HEK293 (cell line): ENCODE measurements around the gene SBNO2.
A peak's percentile ranks its signal among the peaks of the same experiment; 100 is the strongest.

ENCODE experiments used
- CTCF ChIA-PET: fragments of 350-600 bp; formaldehyde crosslinking; extraction: SDS; loops from one replicate; lab custom pipeline; 2021; ENCODE audit warnings: antibody characterized with exemption; lab: Yijun Ruan, JAX
- POLR2A ChIA-PET: fragments of 300-600 bp; formaldehyde crosslinking; extraction: SDS; loops from one replicate; lab custom pipeline; 2020; ENCODE audit warnings: antibody characterized with exemption, inconsistent platforms; lab: Yijun Ruan, JAX
- H3K27ac ChIP-seq: fragments of 200-500 bp; sonication (Bioruptor generic); 2 replicates; pipeline ENCODE4 v1.5.1; 2014; ENCODE audit warnings: low read depth, low read length, control low read depth, inconsistent platforms; ENCODE audit errors: extremely low read depth
- H3K36me3 ChIP-seq, 2 experiments: fragments of 200-500 bp in 1 of 2; sonication (Bioruptor generic) in 1 of 2; 1 replicate in 1 of 2; 2 replicates in 1 of 2; pipeline ENCODE4 v1.5.1; 2014 to 2017; ENCODE audit warnings: inconsistent platforms in 2 of 2, low read length in 2 of 2; ENCODE audit not compliant: control insufficient read depth in 2 of 2, insufficient read depth in 1 of 2
- H3K4me1 ChIP-seq: fragments of 200-500 bp; sonication (Bioruptor generic); 2 replicates; pipeline ENCODE4 v1.5.1; 2014; ENCODE audit warnings: mild to moderate bottlenecking, low read length, inconsistent platforms; ENCODE audit not compliant: control insufficient read depth, insufficient read depth
- H3K4me3 ChIP-seq: 2 replicates; pipeline ENCODE4 v1.5.1; 2011; ENCODE audit warnings: low read depth, mild to moderate bottlenecking, control low read depth, low read length, moderate library complexity
- H3K9me3 ChIP-seq: fragments of 200-500 bp; sonication (Bioruptor generic); 2 replicates; pipeline ENCODE4 v1.5.1; 2014; ENCODE audit warnings: low read depth, low read length, inconsistent platforms; ENCODE audit not compliant: control insufficient read depth, insufficient read depth
- GLIS1 ChIP-seq: fragments of 450-650 bp; formaldehyde crosslinking; IDR thresholded peaks from 2 replicates; pipeline ENCODE4 v1.5.1; 2016; ENCODE audit warnings: missing biosample characterization, missing genetic modification characterization
- HIC1 ChIP-seq: fragments of 450-650 bp; formaldehyde crosslinking; IDR thresholded peaks from 2 replicates; pipeline ENCODE4 v1.5.1; 2016; ENCODE audit warnings: missing biosample characterization, missing genetic modification characterization
- ZNF48 ChIP-seq: fragments of 450-650 bp; formaldehyde crosslinking; IDR thresholded peaks from 2 replicates; pipeline ENCODE4 v1.5.1; 2016; ENCODE audit warnings: missing biosample characterization, missing genetic modification characterization
- ZNF629 ChIP-seq: fragments of 450-650 bp; formaldehyde crosslinking; IDR thresholded peaks from 2 replicates; pipeline ENCODE4 v1.5.1; 2017; ENCODE audit warnings: missing biosample characterization, missing genetic modification characterization
- ZNF670 ChIP-seq: fragments of 450-650 bp; formaldehyde crosslinking; IDR thresholded peaks from 2 replicates; pipeline ENCODE4 v1.5.1; 2016; ENCODE audit warnings: missing biosample characterization, missing genetic modification characterization, low read depth
- ZSCAN4 ChIP-seq: fragments of 450-650 bp; formaldehyde crosslinking; IDR thresholded peaks from 2 replicates; pipeline ENCODE4 v1.5.1; 2017; ENCODE audit warnings: missing biosample characterization, missing genetic modification characterization
- TF ChIP-seq, protein P1 (sequence below): fragments of 450-650 bp; formaldehyde crosslinking; IDR thresholded peaks from 2 replicates; pipeline ENCODE4 v1.5.1; 2016; ENCODE audit warnings: missing biosample characterization, missing genetic modification characterization
- TF ChIP-seq, protein P2 (sequence below): fragments of 450-650 bp; formaldehyde crosslinking; IDR thresholded peaks from 2 replicates; pipeline ENCODE4 v1.5.1; 2017; ENCODE audit warnings: missing biosample characterization, missing genetic modification characterization
- TF ChIP-seq, protein P3 (sequence below): fragments of 450-650 bp; formaldehyde crosslinking; IDR thresholded peaks from 2 replicates; pipeline ENCODE4 v1.5.1; 2016; ENCODE audit warnings: missing biosample characterization, missing genetic modification characterization
- TF ChIP-seq, protein P4 (sequence below): fragments of 450-650 bp; formaldehyde crosslinking; IDR thresholded peaks from 2 replicates; pipeline ENCODE4 v1.5.1; 2016; ENCODE audit warnings: missing biosample characterization, missing genetic modification characterization

The SBNO2 gene

GRCh38 chr19:1102407-1103131, 71.5 kb downstream of the SBNO2 start (continued):
- TF ChIP-seq ZNF48 (tag by site-specific recombination) (no peak), GLIS1 (peak; percentile 55; the same call in 1 of the 2 replicates), ZNF629 (tag by site-specific recombination) (peak; percentile 59), ZNF670 (tag by site-specific recombination) (no peak), HIC1 (peak; percentile 39; the same call in 1 of the 2 replicates)
- TF ChIP-seq, protein P1, sequence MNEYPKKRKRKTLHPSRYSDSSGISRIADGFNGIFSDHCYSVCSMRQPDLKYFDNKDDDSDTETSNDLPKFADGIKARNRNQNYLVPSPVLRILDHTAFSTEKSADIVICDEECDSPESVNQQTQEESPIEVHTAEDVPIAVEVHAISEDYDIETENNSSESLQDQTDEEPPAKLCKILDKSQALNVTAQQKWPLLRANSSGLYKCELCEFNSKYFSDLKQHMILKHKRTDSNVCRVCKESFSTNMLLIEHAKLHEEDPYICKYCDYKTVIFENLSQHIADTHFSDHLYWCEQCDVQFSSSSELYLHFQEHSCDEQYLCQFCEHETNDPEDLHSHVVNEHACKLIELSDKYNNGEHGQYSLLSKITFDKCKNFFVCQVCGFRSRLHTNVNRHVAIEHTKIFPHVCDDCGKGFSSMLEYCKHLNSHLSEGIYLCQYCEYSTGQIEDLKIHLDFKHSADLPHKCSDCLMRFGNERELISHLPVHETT = peak; percentile 58; the same call in 1 of the 2 replicates

DNA sequence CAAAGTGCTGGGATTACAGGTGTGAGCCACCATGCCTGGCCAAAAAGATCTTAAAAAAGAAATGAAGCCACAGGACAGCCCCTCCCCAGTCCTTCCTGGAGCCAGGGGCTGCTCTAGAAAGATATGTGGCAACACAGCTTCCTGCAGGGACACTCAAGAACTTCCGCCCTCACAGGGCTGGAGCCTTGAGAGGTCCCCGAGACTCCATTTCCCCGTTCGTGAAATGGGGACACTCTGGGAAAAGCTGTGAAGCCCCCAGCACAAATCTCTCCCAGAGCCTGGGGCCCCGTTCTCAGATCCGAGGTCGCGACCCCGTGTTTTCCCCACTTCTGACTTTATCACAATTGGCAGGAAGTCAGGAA, 72.8 kb downstream of the SBNO2 start:
- CTCF ChIA-PET = interaction anchor here (0.6 to 1.1 kb wide), 5 partner anchors 11 to 178 kb away, joined by 3 to 4 read pairs (median 4); no protein-coding TSS in a partner anchor
- POLR2A ChIA-PET = no interaction called here
- Histone ChIP-seq H3K4me3 (no peak overlapping the region), H3K27ac (no peak overlapping the region), H3K9me3 (no peaks in the 10 kb centered on the region), H3K36me3 (peaks cover 0 to 13% of the 10 kb centered on the region in 2 experiments; a peak in 1 of 3 replicates), H3K4me1 (no peaks in the 10 kb centered on the region; the same call in 1 of the 2 replicates)
- TF ChIP-seq, protein P2, sequence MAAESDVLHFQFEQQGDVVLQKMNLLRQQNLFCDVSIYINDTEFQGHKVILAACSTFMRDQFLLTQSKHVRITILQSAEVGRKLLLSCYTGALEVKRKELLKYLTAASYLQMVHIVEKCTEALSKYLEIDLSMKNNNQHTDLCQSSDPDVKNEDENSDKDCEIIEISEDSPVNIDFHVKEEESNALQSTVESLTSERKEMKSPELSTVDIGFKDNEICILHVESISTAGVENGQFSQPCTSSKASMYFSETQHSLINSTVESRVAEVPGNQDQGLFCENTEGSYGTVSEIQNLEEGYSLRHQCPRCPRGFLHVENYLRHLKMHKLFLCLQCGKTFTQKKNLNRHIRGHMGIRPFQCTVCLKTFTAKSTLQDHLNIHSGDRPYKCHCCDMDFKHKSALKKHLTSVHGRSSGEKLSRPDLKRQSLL (tag by site-specific recombination) = peak; percentile 64; the same call in 1 of the 2 replicates
- TF ChIP-seq, protein P3, sequence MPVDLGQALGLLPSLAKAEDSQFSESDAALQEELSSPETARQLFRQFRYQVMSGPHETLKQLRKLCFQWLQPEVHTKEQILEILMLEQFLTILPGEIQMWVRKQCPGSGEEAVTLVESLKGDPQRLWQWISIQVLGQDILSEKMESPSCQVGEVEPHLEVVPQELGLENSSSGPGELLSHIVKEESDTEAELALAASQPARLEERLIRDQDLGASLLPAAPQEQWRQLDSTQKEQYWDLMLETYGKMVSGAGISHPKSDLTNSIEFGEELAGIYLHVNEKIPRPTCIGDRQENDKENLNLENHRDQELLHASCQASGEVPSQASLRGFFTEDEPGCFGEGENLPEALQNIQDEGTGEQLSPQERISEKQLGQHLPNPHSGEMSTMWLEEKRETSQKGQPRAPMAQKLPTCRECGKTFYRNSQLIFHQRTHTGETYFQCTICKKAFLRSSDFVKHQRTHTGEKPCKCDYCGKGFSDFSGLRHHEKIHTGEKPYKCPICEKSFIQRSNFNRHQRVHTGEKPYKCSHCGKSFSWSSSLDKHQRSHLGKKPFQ (tag by site-specific recombination) = 0 out of 2 replicates have a peak, but pooled peaks have one; percentile 5
- TF ChIP-seq, protein P4, sequence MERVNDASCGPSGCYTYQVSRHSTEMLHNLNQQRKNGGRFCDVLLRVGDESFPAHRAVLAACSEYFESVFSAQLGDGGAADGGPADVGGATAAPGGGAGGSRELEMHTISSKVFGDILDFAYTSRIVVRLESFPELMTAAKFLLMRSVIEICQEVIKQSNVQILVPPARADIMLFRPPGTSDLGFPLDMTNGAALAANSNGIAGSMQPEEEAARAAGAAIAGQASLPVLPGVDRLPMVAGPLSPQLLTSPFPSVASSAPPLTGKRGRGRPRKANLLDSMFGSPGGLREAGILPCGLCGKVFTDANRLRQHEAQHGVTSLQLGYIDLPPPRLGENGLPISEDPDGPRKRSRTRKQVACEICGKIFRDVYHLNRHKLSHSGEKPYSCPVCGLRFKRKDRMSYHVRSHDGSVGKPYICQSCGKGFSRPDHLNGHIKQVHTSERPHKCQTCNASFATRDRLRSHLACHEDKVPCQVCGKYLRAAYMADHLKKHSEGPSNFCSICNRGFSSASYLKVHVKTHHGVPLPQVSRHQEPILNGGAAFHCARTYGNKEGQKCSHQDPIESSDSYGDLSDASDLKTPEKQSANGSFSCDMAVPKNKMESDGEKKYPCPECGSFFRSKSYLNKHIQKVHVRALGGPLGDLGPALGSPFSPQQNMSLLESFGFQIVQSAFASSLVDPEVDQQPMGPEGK (tag by site-specific recombination) = no peak
- no peak for TF ChIP-seq ZSCAN4 (tag by site-specific recombination)
- TF ChIP-seq, all 188 proteins: peak for 2
